GM21529 (cell line): ENCODE data around the gene RDH14.

Experiments
- ATAC-seq: cut with Tn5 transposase; IDR thresholded peaks from one replicate; pipeline ENCODE4 v1.9.1; 2021; ENCODE audit not compliant: unreplicated experiment

RDH14 gene

DNA sequence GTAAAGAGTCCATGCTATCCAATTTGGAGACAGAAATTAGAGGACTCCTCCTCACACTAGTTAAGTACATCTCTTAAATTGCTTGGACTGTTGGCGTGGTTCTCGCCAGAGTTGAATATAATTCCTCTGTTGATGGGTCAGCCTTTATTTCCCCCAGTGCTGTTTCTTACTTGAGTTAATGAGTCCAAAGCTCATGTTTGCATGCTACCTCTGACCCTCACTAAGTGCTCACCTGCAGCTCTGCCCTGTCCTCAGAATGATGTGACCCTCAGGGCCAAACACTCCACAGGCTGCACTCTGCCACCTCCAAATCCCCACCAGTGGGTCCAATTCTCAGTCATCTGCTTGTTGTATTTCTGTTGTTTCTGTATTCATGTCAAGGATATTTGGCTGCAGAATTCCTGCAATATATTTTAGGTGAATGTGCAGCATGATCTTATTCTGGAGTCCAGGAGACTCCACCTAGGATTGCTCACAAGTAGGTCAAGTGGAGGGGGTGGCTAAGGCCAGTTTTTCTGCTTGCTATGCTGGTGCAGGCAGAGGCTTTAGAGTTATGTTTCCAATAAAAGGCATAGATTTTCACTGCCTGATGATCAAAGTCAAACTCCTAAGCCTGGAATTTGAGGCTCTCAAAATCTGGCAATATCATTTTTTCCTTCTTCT lies 37.8 kb downstream of the RDH14 start:
- no peak for ATAC-seq

DNA sequence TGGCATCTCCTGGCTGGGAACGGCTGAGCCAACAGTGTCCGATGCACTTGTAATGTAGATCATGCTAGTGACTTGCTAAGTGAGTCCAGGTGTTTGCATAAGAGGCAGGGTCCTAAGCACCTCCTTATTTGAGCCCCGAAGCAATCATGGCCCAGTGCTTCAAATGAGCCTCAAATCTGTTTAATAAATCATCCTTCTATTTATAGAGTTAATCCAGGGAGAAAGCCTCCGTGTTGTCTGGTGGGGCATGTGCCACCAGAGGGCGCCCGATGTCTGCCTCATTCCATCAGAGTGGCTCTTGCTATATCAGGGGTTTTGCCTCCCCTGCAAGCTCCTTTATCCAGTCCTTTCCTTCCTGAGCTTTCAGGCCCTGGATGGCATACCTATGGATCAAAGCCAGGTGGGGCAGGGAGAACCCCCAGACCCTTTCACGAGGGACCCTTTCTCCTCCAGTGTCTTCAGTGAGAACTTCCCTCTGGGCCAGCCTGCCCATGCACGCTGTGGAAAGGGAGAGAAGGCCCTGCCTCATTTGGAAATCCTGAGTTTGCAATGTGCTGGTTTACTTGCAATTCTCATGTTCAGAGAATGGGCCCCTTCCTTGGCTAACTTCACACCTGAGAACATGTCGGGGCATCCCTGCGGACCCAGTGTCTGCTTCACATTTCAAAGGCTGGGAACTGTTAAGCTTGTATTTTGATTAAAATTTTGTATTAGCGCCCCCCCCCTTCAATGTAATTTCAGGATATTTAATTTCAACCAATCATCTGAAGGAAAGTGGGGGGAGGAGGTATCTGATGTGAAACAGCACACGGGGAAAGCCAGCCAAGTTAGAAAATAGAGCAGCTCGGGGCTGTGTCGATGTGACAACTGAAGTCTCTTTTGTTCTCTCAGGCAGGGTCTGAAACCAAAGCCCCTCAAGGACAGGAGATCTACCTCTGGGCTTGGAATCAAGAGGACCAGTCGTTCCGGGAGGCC lies 39.7 kb downstream of the RDH14 start:
- peak; percentile 77 for ATAC-seq

DNA sequence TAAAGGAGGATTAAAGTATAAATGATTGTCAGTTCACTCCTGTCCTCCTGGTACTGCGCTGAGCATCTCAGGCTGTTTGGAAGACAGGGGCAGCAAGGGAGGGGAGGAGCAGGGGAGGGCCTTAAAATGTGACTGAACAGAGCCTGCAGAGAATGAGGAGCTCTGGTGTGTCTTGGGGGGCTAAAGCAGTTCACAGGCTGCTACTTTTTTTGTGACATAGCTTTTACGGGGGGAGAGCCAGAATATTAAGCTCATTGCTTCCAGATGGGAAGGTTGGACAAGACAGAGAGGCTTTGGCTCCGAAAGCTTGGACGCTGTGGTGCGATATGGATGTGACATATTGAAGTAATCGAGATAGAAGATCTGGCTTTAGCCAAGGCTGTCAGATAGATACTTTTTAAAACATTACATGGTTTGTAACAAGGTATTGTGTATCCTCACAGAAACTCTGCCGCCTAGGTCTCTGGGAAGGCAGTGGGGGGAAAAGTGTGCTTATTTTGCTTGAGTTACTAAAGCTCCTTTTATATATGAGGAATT lies 40.5 kb downstream of the RDH14 start:
- ATAC-seq: no peak

DNA sequence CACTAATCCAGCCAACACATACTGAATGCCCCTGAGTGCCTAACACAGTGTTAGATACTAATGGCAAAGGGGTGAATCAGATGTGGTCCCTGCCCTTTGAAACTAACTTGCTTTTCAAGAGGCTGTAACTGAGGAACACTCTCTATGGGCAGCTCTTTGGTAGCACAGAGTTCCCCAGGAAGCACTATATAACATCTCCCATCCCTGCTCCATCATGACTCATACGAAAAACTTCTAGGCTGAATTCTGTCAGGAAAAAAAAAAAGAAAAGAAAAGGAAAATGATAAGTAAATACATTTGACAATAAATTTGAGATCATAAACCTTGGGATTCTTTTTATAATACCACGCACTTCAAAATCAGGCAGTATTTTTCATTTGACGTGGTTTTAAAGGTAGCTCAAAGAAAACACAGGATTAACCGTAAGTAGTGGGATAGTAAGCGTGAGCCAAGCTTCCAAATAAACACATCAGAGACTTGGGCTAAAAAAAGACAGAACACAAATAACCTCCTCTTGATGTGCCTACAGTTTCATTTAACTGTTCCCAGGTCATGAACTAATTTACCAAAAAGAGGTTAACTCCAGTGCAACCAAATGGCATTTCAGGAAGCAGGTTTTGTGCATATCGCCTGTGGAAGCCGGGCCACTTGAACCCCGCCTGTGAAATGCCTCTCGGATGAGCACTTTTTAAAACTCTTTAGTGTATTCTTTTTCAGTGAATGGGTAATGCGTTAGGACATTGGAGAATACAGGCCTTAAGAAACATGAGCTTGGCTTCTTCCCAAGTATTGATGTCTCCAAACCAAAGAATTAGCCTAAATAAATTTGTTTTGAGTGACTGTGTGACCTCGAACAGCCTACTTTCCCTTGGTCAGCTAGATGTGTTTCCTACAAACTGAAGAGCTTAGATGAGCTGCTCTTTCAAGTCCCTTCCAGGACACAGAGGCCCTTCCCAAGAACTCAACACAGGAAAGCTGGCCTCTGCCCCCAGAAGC lies 42.0 kb downstream of the RDH14 start:
- ATAC-seq: no peak

DNA sequence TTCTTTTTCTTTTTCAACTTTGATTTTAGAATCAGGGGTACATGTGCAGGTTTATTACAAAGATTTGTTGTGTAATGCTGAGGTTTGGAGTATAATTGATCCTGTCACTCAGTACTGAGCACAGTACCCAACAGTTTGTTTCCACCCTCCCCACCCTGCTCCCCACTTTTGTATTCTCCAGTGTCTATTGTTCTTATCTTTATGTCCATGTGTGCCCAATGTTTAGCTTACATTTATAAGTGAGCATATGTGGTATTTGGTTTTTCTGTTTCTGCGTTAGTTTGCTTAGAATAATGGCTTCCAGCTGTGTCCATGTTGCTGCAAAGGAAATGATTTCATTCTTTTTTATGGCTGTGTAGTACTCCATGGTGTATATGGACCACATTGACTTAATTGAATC lies 43.1 kb downstream of the RDH14 start:
- no peak for ATAC-seq

DNA sequence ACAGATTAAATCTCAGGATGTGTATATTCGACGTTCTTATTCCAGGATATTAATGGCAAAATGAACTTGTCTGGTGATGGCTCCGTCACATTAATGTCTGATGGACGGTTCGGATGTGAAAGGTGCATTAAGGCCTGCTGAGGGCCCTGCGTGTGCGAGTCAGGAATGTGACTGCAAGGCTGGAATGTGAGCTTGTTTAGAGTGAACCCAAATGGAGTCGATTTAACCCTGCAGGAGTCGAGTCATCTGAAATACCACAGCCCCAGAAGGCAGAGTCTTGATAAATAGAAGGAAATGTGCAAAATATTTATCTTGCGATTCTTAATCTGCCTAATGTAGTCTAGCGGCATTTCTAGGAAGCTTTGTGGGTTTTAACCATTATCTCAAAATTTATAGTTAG lies 44.3 kb downstream of the RDH14 start:
- ATAC-seq: no peak

DNA sequence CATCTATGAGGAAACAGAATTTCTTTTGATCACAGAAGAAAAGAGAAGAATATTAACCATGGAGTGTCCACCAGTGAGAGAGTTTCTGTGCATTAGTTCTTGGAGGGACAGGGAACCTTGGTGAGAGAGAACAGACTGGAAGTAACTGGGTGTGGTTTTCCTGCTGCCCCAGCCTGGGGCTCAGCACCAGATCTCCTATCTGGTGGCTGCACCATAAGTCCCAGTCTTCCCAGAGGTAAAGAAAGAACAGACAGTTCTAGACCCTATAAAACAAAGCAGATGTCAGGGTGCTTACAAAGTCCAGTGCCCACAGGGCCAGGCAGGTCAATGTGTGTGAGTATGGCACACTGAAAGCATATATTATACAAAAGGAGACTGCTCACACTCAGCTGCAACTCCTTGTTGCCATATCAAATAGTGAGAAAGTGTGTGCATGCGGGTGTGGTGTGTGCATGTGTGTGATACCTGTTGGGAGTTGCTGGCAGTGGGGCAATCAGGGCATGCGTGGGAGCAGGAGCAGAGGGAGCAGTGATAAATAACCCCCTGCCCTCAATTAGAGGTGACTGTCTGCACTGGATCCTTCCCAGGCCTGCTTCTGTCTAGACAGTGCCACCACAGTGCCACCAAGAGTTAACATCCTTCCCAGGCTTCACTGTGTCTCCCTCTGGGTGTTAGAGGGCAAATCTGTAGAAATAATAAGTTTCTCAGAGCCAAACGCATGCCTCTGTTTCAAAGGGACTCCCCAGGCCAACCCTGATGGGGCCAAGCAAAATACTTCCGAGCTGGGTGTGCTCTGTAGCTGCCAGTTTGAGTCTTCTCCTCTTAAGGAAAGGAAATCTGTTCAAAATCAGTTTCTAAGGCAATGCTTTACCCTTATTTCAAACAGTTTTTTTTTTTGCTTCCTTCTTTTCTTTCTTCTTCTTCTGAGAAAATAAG lies 45.7 kb downstream of the RDH14 start:
- ATAC-seq: no peak

DNA sequence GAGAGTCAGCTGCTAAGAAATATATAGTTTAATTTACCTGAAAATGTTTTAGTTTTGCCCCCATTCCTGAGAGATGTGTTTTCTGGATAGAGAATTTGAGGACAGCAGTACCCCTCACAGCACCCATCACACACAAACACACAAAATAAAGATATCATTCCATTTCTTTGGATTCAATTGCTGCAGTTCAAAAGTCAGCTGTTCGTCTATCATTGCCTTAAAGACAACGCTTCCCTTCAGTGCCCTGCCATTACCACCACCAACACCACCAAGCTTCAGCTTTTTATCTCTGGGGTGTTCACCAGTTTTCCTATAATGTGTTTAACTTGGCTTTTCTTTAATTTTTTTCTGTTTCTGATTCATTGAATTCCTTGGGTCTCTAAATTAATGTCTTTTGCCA lies 49.7 kb downstream of the RDH14 start:
- no peak for ATAC-seq

DNA sequence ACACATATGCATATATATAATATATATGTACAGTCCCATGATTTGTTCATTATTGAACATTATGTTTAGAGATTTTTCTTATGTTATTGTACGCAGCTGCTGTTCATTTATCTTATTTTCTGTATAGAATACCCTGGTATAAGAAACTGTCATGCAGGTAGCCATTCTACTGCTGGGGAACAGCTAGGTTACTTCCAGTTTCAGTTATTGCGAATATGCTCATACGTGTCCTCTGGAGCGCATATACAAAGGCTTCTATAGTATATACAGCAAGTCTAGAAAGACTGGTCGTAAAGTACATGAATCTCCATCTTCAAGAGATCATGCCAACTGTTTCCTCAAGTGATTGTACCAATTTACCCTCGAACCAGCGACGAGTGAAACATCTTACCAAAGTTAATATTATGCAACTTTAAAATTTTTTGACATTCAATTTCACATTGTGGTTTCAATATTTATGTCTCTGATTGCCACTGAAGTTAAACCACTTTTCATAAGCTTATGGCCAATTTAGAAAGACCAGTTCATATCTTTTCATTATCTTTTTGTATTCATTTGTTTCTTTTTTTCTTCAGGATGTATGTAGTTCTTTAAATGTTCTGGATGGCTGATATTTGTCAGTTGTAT lies 53.5 kb downstream of the RDH14 start:
- ATAC-seq: no peak

DNA sequence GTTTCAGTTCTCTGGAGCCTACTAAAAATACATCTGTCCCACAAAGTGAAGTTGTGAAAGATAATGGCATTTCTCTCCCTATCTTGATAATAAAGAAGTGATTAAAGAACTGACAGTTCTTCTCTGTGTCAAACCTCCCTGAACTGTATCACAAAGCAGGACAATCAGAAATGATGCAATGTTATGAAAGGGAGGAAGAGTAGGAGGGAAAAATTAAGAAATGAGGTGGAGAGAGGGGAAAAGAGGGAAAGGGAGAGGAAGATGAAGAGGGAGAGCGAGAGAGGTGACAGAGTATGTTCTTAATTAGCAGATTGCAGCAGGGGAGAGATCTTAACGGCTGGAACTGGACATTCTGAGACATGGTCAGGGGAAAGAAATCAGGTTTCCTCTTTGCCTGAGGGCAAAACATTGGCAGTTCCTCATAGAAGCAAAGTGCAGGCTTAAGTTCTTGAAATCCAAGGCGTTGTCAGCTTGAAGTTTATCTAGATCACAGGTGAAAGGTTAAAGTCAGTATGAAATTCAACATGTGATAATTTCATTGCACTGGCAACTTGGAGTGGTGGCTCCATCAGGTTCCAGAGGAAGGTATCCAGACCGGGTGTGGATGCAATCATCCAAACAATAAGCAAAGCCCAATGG lies 54.6 kb downstream of the RDH14 start:
- ATAC-seq: no peak
